ENCODE results near the gene NQO2.
"Not testable (repeated sequence)": the region's sequence is repeated elsewhere in the genome, so short reads cannot be mapped to it uniquely, and the experiment has no call there.

The NQO2 gene

DNA sequence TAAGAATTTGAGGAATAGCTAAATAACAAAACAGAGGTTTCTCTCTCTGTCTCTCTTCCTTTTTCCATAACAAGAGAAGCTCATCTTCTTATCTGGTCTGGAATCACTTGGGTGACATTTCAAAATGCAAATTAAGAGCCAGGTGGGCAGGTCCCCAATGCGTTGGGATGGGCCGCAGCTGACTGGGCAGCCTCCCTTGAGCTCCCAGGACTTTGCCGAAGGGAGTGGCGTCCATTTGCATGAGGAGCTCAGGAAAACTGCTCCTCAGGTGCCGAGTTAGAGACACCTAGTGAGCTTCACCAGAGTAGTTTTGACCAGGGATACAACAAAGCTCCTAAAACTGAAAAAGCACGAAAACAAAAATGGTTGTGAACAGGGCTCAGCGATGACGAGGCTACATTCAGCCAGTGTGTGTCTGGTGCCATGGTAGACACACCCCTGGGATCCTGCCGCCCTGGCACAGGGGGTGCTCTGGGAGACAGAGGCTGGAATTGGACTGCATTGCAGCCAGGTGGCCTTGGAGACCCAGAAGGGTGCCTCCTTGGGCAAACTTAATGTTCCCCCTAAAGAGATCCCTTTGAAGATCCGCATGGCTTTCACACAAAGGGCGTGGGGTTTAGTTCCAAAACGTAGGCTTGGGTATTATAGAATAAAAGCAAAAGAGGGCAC, 14.8 kb upstream of the NQO2 start:
- no peak for DNase-seq
- in situ Hi-C loops (cut with MboI; ENCODE audit: low pct_unique_long_range_greater_than_20kb, low sequenced_read_pairs), result loop anchor here (25.0 kb wide), 1 partner anchor 1027 kb away; a partner anchor contains a TSS

DNA sequence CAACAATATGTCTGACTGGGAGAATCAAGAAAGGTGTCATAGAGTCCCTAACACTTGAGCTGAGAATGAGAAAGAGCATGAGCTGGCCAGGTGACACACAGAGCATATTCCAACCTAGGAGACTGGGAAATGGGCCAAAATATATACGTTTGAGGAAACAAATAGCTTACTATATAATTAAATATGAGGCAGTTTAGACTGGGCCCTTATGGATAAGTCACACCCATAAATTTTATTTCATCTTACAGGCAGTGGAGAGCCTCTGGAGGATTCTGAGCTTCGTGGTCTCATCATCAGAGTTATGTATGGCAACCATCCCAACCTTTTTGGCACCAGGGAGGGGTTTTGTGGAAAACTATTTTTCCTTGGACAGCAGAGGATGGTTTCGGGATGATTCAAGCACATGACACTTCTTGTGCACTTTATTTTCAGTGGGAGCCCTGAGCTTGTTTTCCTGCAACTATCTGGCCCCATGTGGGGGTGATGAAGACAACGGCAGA, 12.9 kb upstream of the NQO2 start:
- in situ Hi-C loops (cut with MboI; ENCODE audit: low pct_unique_long_range_greater_than_20kb, low sequenced_read_pairs), result loop anchor here (25.0 kb wide), 1 partner anchor 1026 kb away; a partner anchor contains a TSS
- no peak for DNase-seq

DNA sequence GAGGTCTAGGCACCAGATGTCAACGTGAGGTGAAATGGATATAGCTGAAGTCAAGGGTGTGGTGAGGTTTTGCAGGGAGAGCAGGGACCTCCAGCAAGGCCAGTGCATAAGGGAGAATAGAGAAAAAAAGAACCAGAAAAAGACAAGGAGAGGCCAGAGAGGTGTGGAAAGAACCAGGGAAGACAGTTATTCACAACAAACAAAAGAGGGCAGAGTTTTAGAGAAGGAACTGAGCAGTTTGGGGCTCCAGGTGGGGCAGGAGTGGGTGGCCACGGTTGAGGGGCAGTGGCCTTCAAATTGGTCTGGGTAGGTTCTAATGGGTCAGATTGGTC, 11.6 kb upstream of the NQO2 start:
- in situ Hi-C loops (cut with MboI; ENCODE audit: low pct_unique_long_range_greater_than_20kb, low sequenced_read_pairs), result loop anchor here (25.0 kb wide), 1 partner anchor 1024 kb away; a partner anchor contains a TSS
- no peak for DNase-seq

DNA sequence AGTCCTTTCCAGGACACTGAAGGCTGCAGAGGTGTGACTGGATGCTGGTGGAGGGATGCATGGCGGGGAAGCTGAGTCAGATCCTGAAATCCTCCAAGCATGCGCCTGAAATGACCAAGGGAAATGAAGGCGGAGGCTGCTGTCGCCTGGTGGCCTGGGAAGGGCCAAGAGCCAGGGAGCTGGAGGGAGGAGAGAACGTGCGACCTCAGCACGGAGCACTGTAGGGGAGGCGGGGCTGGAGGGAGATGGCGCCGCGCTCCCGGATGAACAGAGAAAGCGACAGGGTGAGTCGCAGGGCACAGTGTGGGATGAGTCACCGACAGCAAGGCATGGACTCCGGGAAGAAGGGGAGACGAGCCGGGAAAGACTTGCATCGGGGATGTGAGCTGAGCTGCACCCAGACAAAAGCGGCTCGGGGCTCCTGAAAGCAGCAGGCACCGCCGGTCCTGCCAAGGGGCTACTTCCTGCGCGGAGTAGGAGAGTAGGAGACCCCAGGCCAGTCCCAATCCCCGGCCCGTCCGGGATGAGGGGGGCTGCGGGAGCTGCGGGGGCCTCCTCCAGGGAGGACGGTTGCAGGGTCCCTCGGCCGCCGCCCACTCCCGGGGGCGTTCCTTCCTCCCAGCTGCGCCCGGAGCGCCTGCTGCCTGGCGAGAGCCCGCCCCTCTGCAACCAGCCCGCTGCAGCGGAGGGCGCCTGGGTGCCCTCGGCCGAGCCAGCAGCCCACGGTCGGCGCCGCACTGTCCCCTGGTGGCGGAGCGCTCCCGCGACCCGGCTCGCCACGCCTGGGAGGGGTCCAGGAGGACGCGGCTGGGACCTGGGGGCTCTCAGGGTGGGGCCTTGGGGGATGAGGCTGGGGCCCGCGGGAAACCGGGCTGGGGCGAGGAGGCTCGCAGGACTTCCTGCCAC, 11.0 kb upstream of the NQO2 start:
- peak; percentile 87 for DNase-seq
- in situ Hi-C loops (cut with MboI; ENCODE audit: low pct_unique_long_range_greater_than_20kb, low sequenced_read_pairs), result loop anchor here (25.0 kb wide), 1 partner anchor 1024 kb away; a partner anchor contains a TSS

DNA sequence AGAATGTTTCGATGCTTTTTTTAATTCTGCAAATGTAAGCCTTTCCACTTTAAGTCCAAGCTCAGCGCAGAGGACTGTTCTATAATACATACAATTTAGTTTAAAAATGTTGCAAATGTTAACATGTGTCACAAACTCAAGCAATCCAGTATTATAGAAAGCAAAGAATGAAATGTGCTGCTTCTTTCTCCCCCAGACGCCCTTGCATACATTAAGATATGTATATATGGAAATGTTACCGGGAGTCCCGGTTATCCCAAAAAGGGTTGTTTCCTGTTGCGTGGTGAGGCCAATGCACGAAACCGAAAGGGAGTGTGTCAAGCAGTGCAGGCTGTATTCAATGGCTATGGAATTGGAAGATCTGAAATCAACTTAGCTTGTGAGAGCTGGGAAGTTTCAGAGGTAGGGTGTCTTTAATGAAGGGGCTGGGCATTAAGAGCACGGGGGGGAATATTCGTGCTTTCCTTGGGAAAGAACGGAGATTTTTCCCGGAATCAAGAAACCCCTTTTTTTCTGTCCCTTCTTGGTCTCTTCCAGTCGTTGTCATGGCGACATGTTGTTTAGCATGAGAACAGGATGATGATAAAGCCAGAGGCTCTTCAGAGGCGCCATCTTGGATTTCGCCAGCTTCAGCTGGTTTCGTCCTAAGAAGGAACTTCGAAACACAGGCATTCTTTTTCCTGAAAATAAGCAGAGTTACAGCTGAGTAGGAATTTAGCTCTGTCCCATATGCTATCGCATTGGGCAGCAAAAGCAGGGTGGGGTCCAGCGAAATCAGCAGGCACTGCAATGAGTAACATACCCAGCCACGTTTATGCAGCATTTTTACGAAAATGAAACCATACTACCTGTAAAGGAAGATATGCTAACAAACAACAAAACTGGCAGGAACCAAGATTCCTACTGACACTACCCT, 10.1 kb upstream of the NQO2 start:
- peak; percentile 96 for DNase-seq
- in situ Hi-C loops (cut with MboI; ENCODE audit: low pct_unique_long_range_greater_than_20kb, low sequenced_read_pairs), result loop anchor here (25.0 kb wide), 1 partner anchor 1023 kb away; a partner anchor contains a TSS

DNA sequence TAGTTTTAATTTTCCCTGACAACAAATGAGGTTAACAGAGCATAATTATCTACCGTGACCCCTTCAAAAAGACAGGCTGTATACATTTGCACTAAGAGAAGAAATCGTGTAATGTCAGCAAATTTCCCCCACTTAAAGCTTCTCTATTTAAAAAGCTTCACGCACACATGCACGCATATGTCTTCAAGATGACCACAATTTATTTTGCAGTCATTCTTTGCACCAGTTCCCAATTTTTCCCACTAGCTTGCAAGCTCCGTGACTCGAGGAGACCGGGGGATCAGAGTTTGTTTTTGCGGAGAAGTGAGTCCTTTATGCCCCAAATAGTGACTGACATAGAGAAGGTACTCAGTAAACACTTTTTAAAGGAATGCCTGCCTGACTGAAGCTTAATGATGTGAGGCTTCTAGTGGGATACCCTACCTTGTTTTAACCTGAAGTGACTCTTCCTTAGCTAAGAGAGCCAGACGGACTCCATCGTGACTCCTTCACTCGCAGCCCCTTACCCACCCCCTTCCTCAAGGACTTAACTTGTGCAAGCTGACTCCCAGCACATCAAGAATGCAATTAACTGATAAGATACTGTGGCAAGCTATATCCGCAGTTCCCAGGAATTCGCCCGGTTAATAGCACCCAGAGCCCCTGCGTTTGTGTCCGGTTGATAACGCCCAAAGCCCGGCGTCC, 9.3 kb upstream of the NQO2 start:
- DNase-seq, result peak; percentile 63
- in situ Hi-C loops (cut with MboI; ENCODE audit: low pct_unique_long_range_greater_than_20kb, low sequenced_read_pairs), result loop anchor here (25.0 kb wide), 1 partner anchor 1022 kb away; a partner anchor contains a TSS

DNA sequence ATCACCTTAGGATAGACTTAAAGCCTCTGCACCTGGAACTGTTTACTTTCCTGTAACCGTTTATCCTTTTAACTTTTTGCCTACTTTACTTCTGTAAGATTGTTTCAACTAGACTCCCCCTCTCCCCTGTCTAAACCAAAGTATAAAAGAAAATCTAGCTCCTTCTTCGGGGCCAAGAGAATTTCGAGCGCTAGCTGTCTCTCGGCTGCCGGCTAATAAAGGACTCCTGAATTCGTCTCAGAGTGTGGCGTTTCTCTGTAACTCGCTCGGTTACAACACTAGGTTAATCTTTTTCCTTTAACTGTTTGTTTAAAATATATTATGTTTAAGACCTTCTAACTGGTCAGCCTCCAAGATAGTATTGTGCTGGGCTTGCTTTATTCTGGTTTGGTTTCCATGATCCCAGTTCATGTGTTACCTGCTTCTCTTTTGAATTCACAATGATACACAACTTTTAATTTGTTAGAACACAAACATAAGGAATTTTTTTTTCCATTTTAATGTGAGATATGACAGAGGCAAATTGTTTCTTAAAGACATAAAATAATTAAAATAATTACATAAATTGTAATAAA, 8.7 kb upstream of the NQO2 start:
- DNase-seq, result no peak
- in situ Hi-C loops (cut with MboI; ENCODE audit: low pct_unique_long_range_greater_than_20kb, low sequenced_read_pairs), result loop anchor here (25.0 kb wide), 1 partner anchor 1021 kb away; a partner anchor contains a TSS

DNA sequence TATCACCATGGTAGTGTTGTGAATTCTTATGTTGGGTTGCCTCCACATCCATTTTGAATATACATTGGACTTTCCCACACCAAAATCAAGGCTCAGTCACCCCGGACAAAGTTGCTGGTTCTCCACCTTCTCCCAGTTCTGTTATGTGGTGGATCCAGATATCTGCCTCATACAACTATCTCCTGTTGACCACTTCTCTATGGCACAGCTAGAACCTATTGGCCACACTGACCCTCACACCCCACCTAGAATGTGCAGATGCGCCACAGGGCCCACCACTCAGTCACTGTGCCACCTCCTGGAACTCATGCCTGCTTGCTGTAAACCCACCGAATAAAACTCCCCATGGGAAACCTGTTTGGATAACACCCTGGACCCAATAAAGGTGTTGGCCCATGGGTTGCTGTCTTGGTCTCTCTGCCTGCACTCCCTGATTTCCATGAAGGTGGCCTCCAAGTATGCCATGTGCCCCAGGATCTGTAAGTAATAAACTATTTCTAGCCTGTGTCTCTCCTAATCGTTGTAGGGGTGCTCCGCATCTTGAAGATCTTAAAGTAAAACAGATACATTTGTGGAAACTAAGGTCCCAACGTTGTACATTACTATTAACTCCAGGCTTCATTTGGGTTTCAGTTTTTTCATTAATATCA, 7.2 kb upstream of the NQO2 start:
- in situ Hi-C loops (cut with MboI; ENCODE audit: low pct_unique_long_range_greater_than_20kb, low sequenced_read_pairs), result loop anchor here (25.0 kb wide), 1 partner anchor 1020 kb away; a partner anchor contains a TSS
- no peak for DNase-seq

DNA sequence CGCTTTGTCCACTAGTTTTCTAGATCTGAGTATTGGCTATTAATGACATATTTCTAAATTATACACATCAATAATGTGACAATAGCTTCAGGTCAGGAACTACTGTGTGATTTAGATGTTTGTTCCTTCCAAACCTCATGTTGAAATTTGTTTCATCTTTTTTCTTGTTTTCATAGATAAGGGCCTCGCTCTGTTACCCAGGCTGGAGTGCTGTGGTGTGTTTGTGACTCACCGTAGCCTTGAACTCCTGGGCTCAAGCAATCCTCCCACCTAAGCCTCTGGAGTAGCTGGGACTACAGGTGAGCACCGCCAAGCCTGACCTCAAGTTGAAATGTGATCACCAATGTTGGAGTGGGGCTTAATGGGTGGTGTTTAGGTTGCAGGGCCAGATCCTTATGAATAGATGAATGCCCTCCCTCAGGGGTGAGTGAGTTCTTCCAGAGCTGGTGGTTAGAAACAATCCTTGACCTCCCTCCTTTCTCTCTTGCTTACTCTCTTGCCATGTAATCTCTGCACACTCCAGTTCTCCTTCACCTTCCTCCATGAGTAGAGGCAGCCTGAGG, 5.9 kb upstream of the NQO2 start:
- no peak for DNase-seq
- in situ Hi-C loops (cut with MboI; ENCODE audit: low pct_unique_long_range_greater_than_20kb, low sequenced_read_pairs), result loop anchor here (25.0 kb wide), 1 partner anchor 1018 kb away; a partner anchor contains a TSS

DNA sequence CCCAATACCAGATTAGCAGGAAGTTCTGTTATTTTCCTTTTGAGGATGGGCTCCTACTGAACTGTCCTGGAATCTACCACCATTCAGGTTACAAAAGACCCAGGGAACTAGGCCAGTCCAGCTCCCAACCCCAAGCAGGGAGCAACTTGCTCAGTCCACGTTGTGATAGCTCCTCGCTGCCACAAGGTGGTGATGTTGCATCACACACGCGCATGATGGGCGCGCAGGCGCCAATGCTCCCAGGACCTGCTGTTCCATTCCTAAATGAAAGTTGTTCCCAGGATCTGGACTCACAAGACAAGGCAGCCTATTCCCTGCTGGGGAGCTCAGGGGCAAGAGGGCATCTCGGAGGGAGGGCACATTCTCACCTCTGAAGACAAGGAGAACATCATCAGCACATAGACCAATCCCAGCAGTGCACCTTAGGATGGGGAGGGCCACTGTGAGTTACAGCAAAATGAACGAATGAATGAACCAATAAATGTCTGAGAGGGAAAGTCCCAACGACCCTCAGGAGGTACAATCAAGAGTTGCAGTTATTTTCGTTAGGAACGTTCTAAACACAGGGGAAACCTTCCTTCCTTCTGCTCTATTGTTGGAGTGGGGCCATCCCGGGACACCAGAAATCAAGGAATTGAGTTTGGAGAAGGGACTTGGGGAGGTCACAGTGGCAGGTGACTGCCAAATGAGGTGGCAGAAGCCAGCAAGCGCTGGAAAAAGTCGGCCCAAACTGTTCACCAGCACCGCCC, 1.3 kb upstream of the NQO2 start:
- DNase-seq, result peak; percentile 41
- in situ Hi-C loops (cut with MboI; ENCODE audit: low pct_unique_long_range_greater_than_20kb, low sequenced_read_pairs), result loop anchor here (25.0 kb wide), 1 partner anchor 1014 kb away; a partner anchor contains a TSS

DNA sequence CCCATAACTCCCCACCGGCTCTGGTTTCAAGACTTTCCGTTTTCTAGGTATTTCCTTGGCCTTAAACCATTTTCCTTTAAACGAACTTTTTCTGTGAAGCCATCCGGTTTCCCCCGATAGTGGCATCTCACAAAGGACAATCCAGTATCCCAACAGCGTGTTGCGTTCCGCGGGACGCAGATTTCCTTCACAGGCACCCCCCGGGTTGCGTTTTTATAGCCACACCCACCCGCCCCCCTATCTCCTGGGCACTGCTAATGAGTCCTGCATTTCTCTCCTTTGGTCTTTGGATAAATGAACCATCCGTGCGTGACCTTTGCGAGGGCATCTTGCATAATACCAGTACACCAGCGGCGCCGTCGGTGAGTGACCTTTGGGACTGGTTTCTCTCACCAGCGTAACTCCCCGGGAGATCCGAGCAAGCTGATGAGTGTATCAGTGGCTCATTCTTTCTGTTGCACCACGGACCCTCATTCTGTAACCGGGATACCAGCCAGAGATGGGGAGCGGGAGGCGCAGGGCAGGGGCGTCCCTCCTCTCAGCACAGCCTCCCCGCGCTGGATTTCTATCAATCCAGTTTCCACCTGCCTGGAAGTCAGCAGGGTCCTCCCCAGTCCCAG, 586 bp upstream of the NQO2 start:
- in situ Hi-C loops (cut with MboI; ENCODE audit: low pct_unique_long_range_greater_than_20kb, low sequenced_read_pairs), result loop anchor here (25.0 kb wide), 1 partner anchor 1013 kb away; a partner anchor contains a TSS

DNA sequence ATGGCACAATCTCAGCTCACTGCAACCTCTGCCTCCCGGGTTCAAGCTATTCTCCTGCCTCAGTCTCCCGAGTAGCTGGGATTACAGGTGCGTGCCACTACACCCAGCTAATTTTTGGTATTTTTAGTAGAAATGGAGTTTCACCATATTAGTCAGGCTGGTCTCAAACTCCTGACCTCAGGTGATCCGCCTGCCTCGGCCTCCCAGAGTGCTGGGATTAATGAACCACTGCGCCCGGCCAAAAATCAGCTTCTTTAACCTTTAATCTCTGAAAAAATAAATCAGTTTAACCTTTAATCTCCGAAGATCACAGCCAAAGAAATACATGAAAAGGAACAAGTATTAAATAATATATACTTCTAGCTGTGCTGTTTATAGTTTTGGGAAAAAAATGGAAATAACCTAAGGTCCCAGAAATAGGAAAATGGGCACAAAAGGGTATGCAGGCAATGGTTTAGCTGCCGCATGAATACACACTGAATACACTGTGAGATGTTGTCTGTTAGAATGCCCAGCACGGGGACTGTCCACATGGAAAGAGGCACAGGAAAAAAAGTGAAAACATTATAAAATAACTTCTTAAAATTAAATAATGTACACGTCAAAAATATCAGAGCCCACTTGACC, 1.6 kb downstream of the NQO2 start:
- in situ Hi-C loops (cut with MboI; ENCODE audit: low pct_unique_long_range_greater_than_20kb, low sequenced_read_pairs), result no loop called here
- DNase-seq, result no peak

More for the DNA sequence above, 586 bp upstream of the NQO2 start:
- DNase-seq, result peak; percentile 80

DNA sequence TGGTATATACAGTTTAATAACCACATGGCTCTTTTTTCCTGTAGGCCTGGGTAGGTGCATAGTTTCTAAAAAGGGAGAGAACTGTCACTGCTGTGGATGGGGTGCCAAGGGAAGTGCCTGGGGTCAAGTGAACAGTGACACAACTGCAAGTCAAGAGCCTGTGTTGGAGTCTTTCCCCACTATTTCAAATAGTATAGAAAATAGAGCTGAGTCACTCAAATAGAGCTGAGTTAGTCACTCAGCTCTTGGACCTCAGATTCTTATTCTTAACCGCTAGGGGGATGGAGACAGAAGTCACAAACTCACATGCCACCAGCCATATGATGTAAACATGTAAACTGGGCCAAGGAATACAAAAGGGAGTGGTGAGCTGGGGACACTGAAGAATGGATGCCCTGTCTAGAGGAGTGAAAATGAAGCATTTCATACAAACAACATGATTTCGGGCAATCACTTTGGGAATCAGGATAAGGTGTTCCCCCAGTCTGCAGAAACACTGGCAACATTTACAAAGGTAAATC, 2.1 kb downstream of the NQO2 start:
- in situ Hi-C loops (cut with MboI; ENCODE audit: low pct_unique_long_range_greater_than_20kb, low sequenced_read_pairs), result no loop called here
- peak; percentile 82 for DNase-seq

DNA sequence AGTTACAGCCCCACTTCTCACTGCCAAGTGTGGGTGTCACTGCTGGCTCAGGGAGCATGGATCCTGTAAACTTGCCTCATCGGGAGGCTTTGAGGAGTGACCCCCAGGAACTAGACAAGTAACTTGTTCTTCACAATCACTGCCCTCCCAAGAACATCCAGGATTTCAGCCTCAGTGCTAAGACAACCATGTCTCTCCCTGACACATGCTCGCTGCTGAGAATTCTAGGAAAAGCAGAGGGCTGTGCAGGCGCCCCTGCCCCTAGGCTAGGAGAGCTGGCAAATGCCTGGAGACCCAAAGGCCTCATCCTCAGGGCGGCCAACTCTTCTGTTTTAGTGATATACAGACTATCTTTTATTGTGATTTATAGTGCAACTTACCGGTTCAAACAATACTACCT, 3.5 kb downstream of the NQO2 start:
- DNase-seq; in situ Hi-C loops (cut with MboI; ENCODE audit: low pct_unique_long_range_greater_than_20kb, low sequenced_read_pairs): not testable (repeated sequence)

DNA sequence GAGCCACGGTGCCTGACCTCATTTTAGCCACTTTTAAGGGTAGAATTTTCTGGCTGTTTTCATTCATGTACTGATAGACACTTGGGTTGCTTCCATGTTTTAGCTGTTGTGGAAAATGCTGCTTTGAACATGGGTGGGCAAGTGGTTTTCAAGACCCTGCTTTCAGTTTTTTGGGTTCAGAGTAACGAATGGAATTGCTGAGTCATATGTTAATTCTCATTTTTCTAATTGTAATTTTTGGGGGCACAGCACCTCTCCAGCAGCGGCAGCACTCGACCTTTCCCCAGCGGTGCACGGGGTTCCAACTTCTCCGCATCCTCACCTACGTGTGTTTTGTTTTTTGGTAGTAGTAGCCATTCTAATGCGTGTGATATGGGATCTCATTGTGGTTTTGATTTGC, 5.4 kb downstream of the NQO2 start:
- in situ Hi-C loops (cut with MboI; ENCODE audit: low pct_unique_long_range_greater_than_20kb, low sequenced_read_pairs), result no loop called here
- DNase-seq, result no peak

Measured in KBM-7 (cell line).